H9 (cell line): ENCODE measurements around the gene RSAD1. TPM values are rescaled to one million over a fixed set of nuclear protein-coding genes. Genes with fewer than 3 reads are reported as not detected.

Experiments
- DNase-seq: peaks from one replicate; pipeline ENCODE4 v3.0.0-alpha.2; 2017
- H2AFZ ChIP-seq: one replicate; pipeline ENCODE4 v1.6.1; 2013; ENCODE audit warnings: mild to moderate bottlenecking, low read length, control low read depth, moderate library complexity
- H2AK5ac ChIP-seq: 2 replicates; pipeline ENCODE4 v1.6.1; 2013; ENCODE audit warnings: low read length, control low read depth, mixed read lengths; ENCODE audit not compliant: insufficient read length
- H2BK120ac ChIP-seq: one replicate; pipeline ENCODE4 v1.6.1; 2013; ENCODE audit warnings: low read depth, mild to moderate bottlenecking, low read length, control low read depth, inconsistent platforms; ENCODE audit not compliant: poor library complexity, severe bottlenecking
- H2BK12ac ChIP-seq: 2 replicates; pipeline ENCODE4 v1.6.1; 2013; ENCODE audit warnings: low read length, control low read depth, mixed read lengths, low read depth; ENCODE audit not compliant: insufficient read length
- H2BK15ac ChIP-seq: 2 replicates; pipeline ENCODE4 v1.6.1; 2013; ENCODE audit warnings: low read depth, low read length, control low read depth
- H2BK20ac ChIP-seq: one replicate; pipeline ENCODE4 v1.6.1; 2013; ENCODE audit warnings: low read depth, mild to moderate bottlenecking, low read length, control low read depth, inconsistent platforms; ENCODE audit not compliant: poor library complexity, severe bottlenecking
- H2BK5ac ChIP-seq: 2 replicates; pipeline ENCODE4 v1.6.1; 2013; ENCODE audit warnings: low read length, control low read depth, mixed read lengths; ENCODE audit not compliant: insufficient read length
- H3K14ac ChIP-seq: 2 replicates; pipeline ENCODE4 v1.6.1; 2013; ENCODE audit warnings: low read length, control low read depth; ENCODE audit not compliant: insufficient read depth
- H3K18ac ChIP-seq: 2 replicates; pipeline ENCODE4 v1.6.1; 2013; ENCODE audit warnings: low read depth, mild to moderate bottlenecking, mixed read lengths, low read length, control low read depth; ENCODE audit not compliant: insufficient read length
- H3K23ac ChIP-seq: 2 replicates; pipeline ENCODE4 v1.6.1; 2013; ENCODE audit warnings: low read length, control low read depth, mixed read lengths, low read depth; ENCODE audit not compliant: insufficient read length
- H3K23me2 ChIP-seq: 2 replicates; pipeline ENCODE4 v1.6.1; 2013; ENCODE audit warnings: low read depth, mild to moderate bottlenecking, mixed read lengths, low read length, control low read depth; ENCODE audit not compliant: insufficient read length, poor library complexity, severe bottlenecking
- H3K27ac ChIP-seq: 2 replicates; pipeline ENCODE4 v1.5.1; 2013; ENCODE audit warnings: low read length, control low read depth, mixed read lengths, low read depth; ENCODE audit not compliant: insufficient read length
- H3K27me3 ChIP-seq: 2 replicates; pipeline ENCODE4 v1.6.1; 2013; ENCODE audit warnings: low read length, control low read depth, inconsistent platforms; ENCODE audit not compliant: insufficient read depth
- H3K4ac ChIP-seq: 2 replicates; pipeline ENCODE4 v1.6.1; 2013; ENCODE audit warnings: low read depth, mild to moderate bottlenecking, control low read depth, inconsistent platforms, low read length, moderate library complexity
- H3K4me1 ChIP-seq: 2 replicates; pipeline ENCODE4 v1.6.1; 2013; ENCODE audit warnings: low read length, control low read depth, inconsistent platforms; ENCODE audit not compliant: insufficient read depth
- H3K4me2 ChIP-seq: 2 replicates; pipeline ENCODE4 v1.6.1; 2013; ENCODE audit warnings: low read length, control low read depth, mixed read lengths; ENCODE audit not compliant: insufficient read length, insufficient read depth
- H3K56ac ChIP-seq: 2 replicates; pipeline ENCODE4 v1.6.1; 2013; ENCODE audit warnings: low read depth, mild to moderate bottlenecking, mixed read lengths, low read length, control low read depth; ENCODE audit not compliant: insufficient read length
- H3K79me1 ChIP-seq: 2 replicates; pipeline ENCODE4 v1.6.1; 2013; ENCODE audit warnings: low read depth, mild to moderate bottlenecking, moderate library complexity, low read length, control low read depth, inconsistent platforms; ENCODE audit not compliant: insufficient read depth, poor library complexity, severe bottlenecking
- H3K79me2 ChIP-seq: 2 replicates; pipeline ENCODE4 v1.6.1; 2013; ENCODE audit warnings: low read length, control low read depth, inconsistent platforms; ENCODE audit not compliant: insufficient read depth
- H3K9ac ChIP-seq: 2 replicates; pipeline ENCODE4 v1.6.1; 2013; ENCODE audit warnings: low read length, control low read depth, mixed read lengths; ENCODE audit not compliant: insufficient read length; ENCODE audit errors: extremely low read depth
- H3K9me3 ChIP-seq: one replicate; pipeline ENCODE4 v1.6.1; 2013; ENCODE audit warnings: low read depth, low read length, inconsistent platforms; ENCODE audit not compliant: control insufficient read depth
- H3T11ph ChIP-seq: one replicate; pipeline ENCODE4 v1.6.1; 2013; ENCODE audit warnings: mild to moderate bottlenecking, low read length, control low read depth, inconsistent platforms
- H4K20me1 ChIP-seq: one replicate; pipeline ENCODE4 v1.6.1; 2013; ENCODE audit not compliant: control insufficient read depth, insufficient read length, insufficient read depth
- H4K5ac ChIP-seq: 2 replicates; pipeline ENCODE4 v1.6.1; 2013; ENCODE audit warnings: low read depth, mild to moderate bottlenecking, mixed read lengths, low read length, control low read depth; ENCODE audit not compliant: insufficient read length
- H4K8ac ChIP-seq: replicated peaks from 2 replicates; pipeline ENCODE4 v1.6.1; 2013; ENCODE audit warnings: low read length, control low read depth, mixed read lengths, low read depth; ENCODE audit not compliant: insufficient read length
- H4K91ac ChIP-seq: 2 replicates; pipeline ENCODE4 v1.6.1; 2013; ENCODE audit warnings: low read depth, mild to moderate bottlenecking, moderate library complexity, mixed read lengths, low read length, control low read depth; ENCODE audit not compliant: insufficient read length
- H3K27ac Mint-ChIP-seq, 3 experiments: 2 replicates in 2 of 3; 3 replicates in 1 of 3; pipeline ENCODE4 v1.8.0; 2020 to 2021; ENCODE audit warnings: mixed read lengths in 3 of 3, mild to moderate bottlenecking in 1 of 3, moderate library complexity in 1 of 3
- H3K27me3 Mint-ChIP-seq: 2 replicates; pipeline ENCODE4 v1.8.0; 2021; ENCODE audit warnings: low read depth, mild to moderate bottlenecking, moderate library complexity, mixed read lengths
- H3K36me3 Mint-ChIP-seq, 3 experiments: 2 replicates in 2 of 3; 3 replicates in 1 of 3; pipeline ENCODE4 v1.8.0; 2020 to 2021; ENCODE audit warnings: low read depth in 3 of 3, mixed read lengths in 3 of 3; ENCODE audit not compliant: insufficient read depth in 1 of 3
- H3K4me1 Mint-ChIP-seq, 2 experiments: 2 replicates each; pipeline ENCODE4 v1.8.0; 2020; ENCODE audit warnings: mixed read lengths in 2 of 2
- H3K4me3 Mint-ChIP-seq, 2 experiments: 2 replicates in 1 of 2; 3 replicates in 1 of 2; pipeline ENCODE4 v1.8.0; 2020 to 2021; ENCODE audit warnings: mild to moderate bottlenecking in 2 of 2, mixed read lengths in 2 of 2, moderate library complexity in 1 of 2
- H3K9me3 Mint-ChIP-seq, 2 experiments: 2 replicates in 1 of 2; 3 replicates in 1 of 2; pipeline ENCODE4 v1.8.0; 2020; ENCODE audit warnings: mild to moderate bottlenecking in 2 of 2, mixed read lengths in 2 of 2, moderate library complexity in 1 of 2
- CTCF ChIP-seq: fragments of 200-600 bp; sonication (generic); conservative IDR thresholded peaks from 3 replicates; pipeline ENCODE4 v1.8.0; 2021; ENCODE audit warnings: antibody characterized with exemption, mild to moderate bottlenecking
- WGBS: extraction: QIAGEN DNeasy Blood & Tissue Kit; methylation state at CpG from one replicate; pipeline ENCODE4 v1.1.7; 2013; ENCODE audit warnings: missing lambda C conversion rate, low lambda C conversion rate, mixed read lengths; ENCODE audit not compliant: insufficient read length; ENCODE audit errors: extremely low coverage; 5-methylcytosine and 5-hydroxymethylcytosine counted together
- total RNA-seq: library from RNA; stranded (reverse); gene quantifications from 2 replicates; pipeline ENCODE4 v1.2.1, GENCODE V29; 2021

The RSAD1 gene
- total RNA-seq, 1 experiment from 2014 or later = 27.9 TPM

- no peak overlapping the region for H2BK5ac ChIP-seq
- peaks cover 12% of the 10 kb centered on the region; the same call in 1 of the 2 replicates for H3K27me3 ChIP-seq
- no peak overlapping the region for H3K14ac ChIP-seq
- peaks cover 2% of the 10 kb centered on the region for H3K23me2 ChIP-seq
- no peak overlapping the region for H3K18ac ChIP-seq
- no peak overlapping the region for H3K27ac Mint-ChIP-seq
- no peak overlapping the region for H2BK20ac ChIP-seq
- no peak overlapping the region for H2BK15ac ChIP-seq
- no peak for TF ChIP-seq CTCF
- H3K23ac ChIP-seq = no peak overlapping the region
- no peak overlapping the region for H4K5ac ChIP-seq
- no peaks in the 10 kb centered on the region for H4K20me1 ChIP-seq
- H3K4me1 ChIP-seq = peaks cover 3% of the 10 kb centered on the region; the same call in 1 of the 2 replicates
- no peak overlapping the region for H4K91ac ChIP-seq
- peaks cover 38% of the 10 kb centered on the region for H3K27me3 Mint-ChIP-seq
- H2BK12ac ChIP-seq = no peak overlapping the region
- DNase-seq = no peak
- H3K4me3 Mint-ChIP-seq = peak overlapping the region; percentile 49 to 79
- H3K9ac ChIP-seq = no peak overlapping the region
- H3K4ac ChIP-seq = no peak overlapping the region
- no peak overlapping the region for H2BK120ac ChIP-seq
- no peak overlapping the region for H2AK5ac ChIP-seq
- no peaks in the 10 kb centered on the region for H3K9me3 ChIP-seq
- H3T11ph ChIP-seq = no peak overlapping the region
- no peak overlapping the region for H3K4me2 ChIP-seq
- H3K27ac ChIP-seq = no peak overlapping the region
- no peak overlapping the region for H4K8ac ChIP-seq
- no peak overlapping the region for H2AFZ ChIP-seq
- H3K4me1 Mint-ChIP-seq = peaks cover 16 to 28% of the 10 kb centered on the region in 2 experiments
- no peaks in the 10 kb centered on the region for H3K9me3 Mint-ChIP-seq
- H3K79me1 ChIP-seq = no peaks in the 10 kb centered on the region
- H3K36me3 Mint-ChIP-seq = peaks cover 0 to 4% (median 2%) of the 10 kb centered on the region in 3 experiments; a peak in 5 of 7 replicates
- no peaks in the 10 kb centered on the region for H3K79me2 ChIP-seq
- no CpG with 5 or more reads among the region's 13 CpGs for WGBS
- no peak overlapping the region for H3K56ac ChIP-seq
Observed at GRCh38 chr17:50467855-50468303, 10.8 kb upstream of the RSAD1 start.
